Measurements from ENCODE around the gene ZNF608. TPM values are rescaled to one million over a fixed set of nuclear protein-coding genes. Genes with fewer than 3 reads are reported as not detected.

ZNF608 gene
- total and polyA plus RNA-seq, 4 donors = 9.5 to 83.2 (median 20.4) TPM

- DNase-seq = peak in 2 of 3 donors; percentile 20 to 48
- Histone ChIP-seq H3K27ac (ENCODE audit: low read depth in 1 of 2, low read length in 1 of 2) (no peak overlapping the region), H3K27me3 (ENCODE audit: control insufficient read depth in 3 of 3, insufficient read depth in 3 of 3, low read length in 2 of 3) (no peaks in the 10 kb centered on the region), H3K9ac (ENCODE audit: insufficient read depth in 1 of 2, low read length in 2 of 2) (no peak overlapping the region), H3K9me3 (ENCODE audit: control insufficient read depth in 4 of 4, insufficient read depth in 3 of 4, low read length in 3 of 4) (peaks cover 0 to 3% (median 0%) of the 10 kb centered on the region in 4 donors), H3K4me3 (no peak overlapping the region), H3K4me1 (ENCODE audit: control insufficient read depth in 5 of 5, insufficient read depth in 5 of 5, low read length in 5 of 5) (peaks cover 0 to 4% (median 0%) of the 10 kb centered on the region in 5 donors), H3K36me3 (ENCODE audit: control insufficient read depth in 4 of 4, insufficient read depth in 4 of 4, low read length in 4 of 4) (no peaks in the 10 kb centered on the region)
- ATAC-seq (ENCODE audit: insufficient read depth, low FRiP score) = no peak
- TF ChIP-seq CTCF (IDR thresholded peaks at IDR 0.05; ENCODE audit: control extremely low read depth, extremely low read depth) = no peak
- WGBS, 2 donors = 63 to 69% methylated on average over 2 of the region's 2 CpGs
These were observed 37.4 kb upstream of the ZNF608 start for GRCh38 chr5:124783794-124784193.

GRCh38 chr5:124783285-124783684 is 36.8 kb upstream of the ZNF608 start:
- Histone ChIP-seq H3K27ac (ENCODE audit: low read depth in 1 of 2, low read length in 1 of 2) (no peak overlapping the region), H3K9ac (ENCODE audit: insufficient read depth in 1 of 2, low read length in 2 of 2) (no peak overlapping the region), H3K4me1 (ENCODE audit: control insufficient read depth in 5 of 5, insufficient read depth in 5 of 5, low read length in 5 of 5) (peaks cover 0 to 4% (median 0%) of the 10 kb centered on the region in 5 donors), H3K36me3 (ENCODE audit: control insufficient read depth in 4 of 4, insufficient read depth in 4 of 4, low read length in 4 of 4) (no peaks in the 10 kb centered on the region), H3K27me3 (ENCODE audit: control insufficient read depth in 3 of 3, insufficient read depth in 3 of 3, low read length in 2 of 3) (no peaks in the 10 kb centered on the region), H3K9me3 (ENCODE audit: control insufficient read depth in 4 of 4, insufficient read depth in 3 of 4, low read length in 3 of 4) (peaks cover 0 to 3% (median 0%) of the 10 kb centered on the region in 4 donors), H3K4me3 (no peak overlapping the region)
- TF ChIP-seq CTCF (IDR thresholded peaks at IDR 0.05; ENCODE audit: control extremely low read depth, extremely low read depth) = no peak
- no peak for ATAC-seq (ENCODE audit: insufficient read depth, low FRiP score)
- DNase-seq = no peak
- 94 to 95% methylated on average over 3 of the region's 3 CpGs for WGBS, 2 donors

- DNase-seq (no peak), ATAC-seq (ENCODE audit: insufficient read depth, low FRiP score) (no peak)
- no peak for TF ChIP-seq CTCF (IDR thresholded peaks at IDR 0.05; ENCODE audit: control extremely low read depth, extremely low read depth)
- H3K9ac ChIP-seq (ENCODE audit: insufficient read depth in 1 of 2, low read length in 2 of 2) = no peak overlapping the region
- H3K36me3 ChIP-seq (ENCODE audit: control insufficient read depth in 4 of 4, insufficient read depth in 4 of 4, low read length in 4 of 4) = no peaks in the 10 kb centered on the region
- no peak overlapping the region for H3K27ac ChIP-seq (ENCODE audit: low read depth in 1 of 2, low read length in 1 of 2)
- H3K9me3 ChIP-seq (ENCODE audit: control insufficient read depth in 4 of 4, insufficient read depth in 3 of 4, low read length in 3 of 4) = peaks cover 0 to 3% (median 0%) of the 10 kb centered on the region in 4 donors
- no peak overlapping the region for H3K4me3 ChIP-seq
- 96 to 97% methylated on average over 1 of the region's 1 CpG for WGBS, 2 donors
- H3K27me3 ChIP-seq (ENCODE audit: control insufficient read depth in 3 of 3, insufficient read depth in 3 of 3, low read length in 2 of 3) = no peaks in the 10 kb centered on the region
- peaks cover 0 to 4% (median 0%) of the 10 kb centered on the region in 5 donors for H3K4me1 ChIP-seq (ENCODE audit: control insufficient read depth in 5 of 5, insufficient read depth in 5 of 5, low read length in 5 of 5)
These were observed 35.8 kb upstream of the ZNF608 start for GRCh38 chr5:124782262-124782661.

GRCh38 chr5:124780011-124780410 is 33.6 kb upstream of the ZNF608 start:
- no peaks in the 10 kb centered on the region for H3K36me3 ChIP-seq (ENCODE audit: control insufficient read depth in 4 of 4, insufficient read depth in 4 of 4, low read length in 4 of 4)
- H3K27ac ChIP-seq (ENCODE audit: low read depth in 1 of 2, low read length in 1 of 2) = no peak overlapping the region
- DNase-seq = peak in 1 of 3 donors; percentile 28
- H3K9ac ChIP-seq (ENCODE audit: insufficient read depth in 1 of 2, low read length in 2 of 2) = no peak overlapping the region
- no peak overlapping the region for H3K4me3 ChIP-seq
- 81 to 88% methylated on average over 4 of the region's 4 CpGs for WGBS, 2 donors
- H3K9me3 ChIP-seq (ENCODE audit: control insufficient read depth in 4 of 4, insufficient read depth in 3 of 4, low read length in 3 of 4) = peaks cover 0 to 3% (median 0%) of the 10 kb centered on the region in 4 donors
- H3K27me3 ChIP-seq (ENCODE audit: control insufficient read depth in 3 of 3, insufficient read depth in 3 of 3, low read length in 2 of 3) = no peaks in the 10 kb centered on the region
- H3K4me1 ChIP-seq (ENCODE audit: control insufficient read depth in 5 of 5, insufficient read depth in 5 of 5, low read length in 5 of 5) = peaks cover 0 to 5% (median 3%) of the 10 kb centered on the region in 5 donors
- no peak for TF ChIP-seq CTCF (IDR thresholded peaks at IDR 0.05; ENCODE audit: control extremely low read depth, extremely low read depth)
- no peak for ATAC-seq (ENCODE audit: insufficient read depth, low FRiP score)
